Psoas muscle (tissue), 8 donors: ENCODE data around the gene STT3B. TPM values are rescaled to one million over a fixed set of nuclear protein-coding genes. Genes with fewer than 3 reads are reported as not detected.

Source experiments
- ATAC-seq, 4 donors: fragments of 200-7000 bp; cut with Tn5 transposase; one replicate each; pipeline ENCODE4 v1.9.1; 2020; ENCODE audit warnings: moderate library complexity in 3 of 4, mild to moderate bottlenecking in 2 of 4
- DNase-seq, 2 donors: peaks; one replicate each; pipeline ENCODE4 v3.0.0-alpha.2; 2020
- H3K27ac ChIP-seq: fragments of 200-600 bp; one replicate; pipeline ENCODE4 v1.8.0; 2022
- H3K27me3 ChIP-seq, 3 donors: fragments of 200-600 bp in 1 of 3; one replicate each; pipeline versions ENCODE4 v1.6.1 to v1.8.0; 2013 to 2022; ENCODE audit warnings: low read length in 2 of 3, mild to moderate bottlenecking in 2 of 3, moderate library complexity in 1 of 3; ENCODE audit not compliant: insufficient read depth in 3 of 3
- H3K36me3 ChIP-seq, 2 donors: fragments of 200-600 bp in 1 of 2; one replicate each; pipeline versions ENCODE4 v1.6.1 to v1.8.0; 2013 to 2022; ENCODE audit warnings: low read depth in 1 of 2, mild to moderate bottlenecking in 1 of 2, moderate library complexity in 1 of 2; ENCODE audit not compliant: insufficient read depth in 1 of 2
- H3K4me1 ChIP-seq: fragments of 200-600 bp; one replicate; pipeline ENCODE4 v1.8.0; 2022
- H3K4me3 ChIP-seq: fragments of 200-600 bp; one replicate; pipeline ENCODE4 v1.8.0; 2022; ENCODE audit warnings: mild to moderate bottlenecking
- H3K9me3 ChIP-seq: fragments of 200-600 bp; one replicate; pipeline ENCODE4 v1.8.0; 2022
- WGBS, 3 donors: extraction: QIAGEN DNeasy Blood & Tissue Kit; methylation state at CpG; one replicate each; pipeline versions ENCODE4 v1.1.6 to v1.1.7; 2013; 5-methylcytosine and 5-hydroxymethylcytosine counted together
- intact Hi-C, 2 donors: fragments of 100-400 bp; cut with DNase I; formaldehyde crosslinking; loops; one replicate each; pipeline versions ENCODE4 v1.11.0 to v1.14.2; 2022
- polyA plus RNA-seq, 3 donors: library from polyadenylated mRNA; stranded (reverse); fragments of 200-250 nt; gene quantifications; one replicate each; pipeline ENCODE4 v1.2.3, GENCODE V29; 2013
- total RNA-seq, 4 donors: library from RNA; stranded (reverse); fragmentation: NEBNext Ultra II Directional in 2 of 4; extraction: Animal tissue kit (Norgen Biotek cat#: 25700) in 2 of 4; gene quantifications; one replicate each; pipeline versions ENCODE4 v1.2.1 to v1.2.4, GENCODE V29; 2021 to 2023
- TF ChIP-seq, protein P1 (sequence below): fragments of 200-600 bp; IDR thresholded peaks from one replicate; pipeline ENCODE4 v1.8.0; 2022; ENCODE audit warnings: antibody characterized with exemption
- donor health status: healthy with polysubstance abuse.
- donor health status: DM: no; HTN: no; CAD: no; lungs with moderate emphysema.
- donor health status: Bipolar disorder and iron deficiency.
- donor health status: healthy.
- donor health status: DM: yes; HTN: yes; CAD: no.
- donor health status: DM: no; HTN: no; CAD: no.
- donor health status: DM: no; HTN: no; CAD: no.
- donor health status: DM: yes; HTN: yes; CAD: no.

The STT3B gene
- total and polyA plus RNA-seq, 7 donors: 33.8 to 95.5 (median 56.9) TPM

DNA sequence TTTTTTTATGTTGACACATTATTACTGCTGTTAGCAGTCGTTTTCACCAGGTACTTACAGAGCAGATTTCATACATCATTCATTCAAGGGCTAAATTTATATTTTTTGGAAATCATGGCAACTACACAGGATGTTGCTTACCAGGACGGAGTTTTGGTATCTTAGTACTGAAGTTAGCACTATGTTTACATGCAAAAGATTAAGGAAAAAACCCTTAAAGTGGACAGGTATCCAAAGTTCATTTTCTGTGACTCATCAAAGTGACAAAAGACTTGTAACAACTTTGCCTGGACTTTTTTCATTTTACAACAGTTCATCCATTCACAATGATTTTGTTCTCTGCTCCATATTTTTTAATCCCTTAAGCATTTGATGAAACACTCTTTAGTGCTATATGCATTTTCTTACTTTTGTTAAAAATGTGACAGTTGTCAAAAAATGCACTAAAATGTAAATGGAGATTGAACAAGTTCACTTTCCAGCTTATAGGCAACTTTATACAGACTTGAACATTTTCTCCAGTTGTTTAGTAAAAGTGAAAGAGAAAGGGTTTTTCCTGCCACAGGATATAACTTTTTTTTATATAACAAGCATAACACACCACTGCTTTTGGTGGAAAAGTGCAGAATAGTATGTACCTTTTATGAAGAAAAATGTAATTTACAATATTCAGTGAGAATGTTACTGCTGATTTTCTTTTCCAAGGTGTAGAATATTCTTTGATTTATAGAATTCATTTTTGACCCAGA is 104.1 kb downstream of the STT3B start:
- TF ChIP-seq, protein P1, sequence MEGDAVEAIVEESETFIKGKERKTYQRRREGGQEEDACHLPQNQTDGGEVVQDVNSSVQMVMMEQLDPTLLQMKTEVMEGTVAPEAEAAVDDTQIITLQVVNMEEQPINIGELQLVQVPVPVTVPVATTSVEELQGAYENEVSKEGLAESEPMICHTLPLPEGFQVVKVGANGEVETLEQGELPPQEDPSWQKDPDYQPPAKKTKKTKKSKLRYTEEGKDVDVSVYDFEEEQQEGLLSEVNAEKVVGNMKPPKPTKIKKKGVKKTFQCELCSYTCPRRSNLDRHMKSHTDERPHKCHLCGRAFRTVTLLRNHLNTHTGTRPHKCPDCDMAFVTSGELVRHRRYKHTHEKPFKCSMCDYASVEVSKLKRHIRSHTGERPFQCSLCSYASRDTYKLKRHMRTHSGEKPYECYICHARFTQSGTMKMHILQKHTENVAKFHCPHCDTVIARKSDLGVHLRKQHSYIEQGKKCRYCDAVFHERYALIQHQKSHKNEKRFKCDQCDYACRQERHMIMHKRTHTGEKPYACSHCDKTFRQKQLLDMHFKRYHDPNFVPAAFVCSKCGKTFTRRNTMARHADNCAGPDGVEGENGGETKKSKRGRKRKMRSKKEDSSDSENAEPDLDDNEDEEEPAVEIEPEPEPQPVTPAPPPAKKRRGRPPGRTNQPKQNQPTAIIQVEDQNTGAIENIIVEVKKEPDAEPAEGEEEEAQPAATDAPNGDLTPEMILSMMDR: no peak
- ATAC-seq: no peak
- WGBS, 3 donors: 51 to 59% (median 51%) methylated on average over 2 of the region's 2 CpGs

DNA sequence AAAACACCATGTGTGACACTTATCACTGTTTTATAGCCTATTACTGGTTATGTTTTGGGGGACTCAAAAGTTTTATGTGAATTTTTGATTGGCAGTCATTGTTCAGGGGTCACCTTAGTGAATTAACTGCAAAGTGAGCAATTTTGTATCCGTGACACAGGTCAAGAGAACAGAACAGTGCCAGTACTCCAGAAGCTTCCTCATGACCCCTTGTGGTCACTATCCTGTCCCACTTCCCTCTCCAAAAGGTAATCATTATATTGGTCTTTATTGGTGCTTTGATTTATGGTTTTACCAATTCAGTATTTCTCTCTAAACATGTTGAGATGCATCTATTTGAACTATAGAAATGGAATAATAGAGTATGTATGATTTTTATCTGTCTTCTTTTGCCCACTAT is 107.1 kb downstream of the STT3B start:
- H3K4me3 ChIP-seq: no peak overlapping the region
- ATAC-seq (no peak), DNase-seq (no peak)
- WGBS, 3 donors: 74 to 93% (median 75%) methylated on average over 1 of the region's 1 CpG
- no peak overlapping the region for H3K27ac ChIP-seq
- H3K27me3 ChIP-seq: no peaks in the 10 kb centered on the region
- H3K9me3 ChIP-seq: no peaks in the 10 kb centered on the region
- peaks cover 16% of the 10 kb centered on the region for H3K4me1 ChIP-seq
- intact Hi-C loops: loop anchor here (5.0 to 10.0 kb wide), 2 partner anchors 58 to 105 kb away; partner anchors contain the start of gene STT3B (in 1 of the 2)
- TF ChIP-seq, protein P1: no peak
- H3K36me3 ChIP-seq: peaks cover 0 to 14% of the 10 kb centered on the region in 2 donors

More for the DNA sequence above, 104.1 kb downstream of the STT3B start:
- Histone ChIP-seq H3K36me3 (peaks cover 0 to 30% of the 10 kb centered on the region in 2 donors), H3K9me3 (no peaks in the 10 kb centered on the region), H3K4me3 (no peak overlapping the region), H3K27ac (no peak overlapping the region), H3K27me3 (no peaks in the 10 kb centered on the region), H3K4me1 (peaks cover 17% of the 10 kb centered on the region)
- intact Hi-C loops: loop anchor here in 1 of 2 donors (5.0 kb wide), 1 partner anchor 55 kb away; no protein-coding TSS in a partner anchor
- no peak for DNase-seq

DNA sequence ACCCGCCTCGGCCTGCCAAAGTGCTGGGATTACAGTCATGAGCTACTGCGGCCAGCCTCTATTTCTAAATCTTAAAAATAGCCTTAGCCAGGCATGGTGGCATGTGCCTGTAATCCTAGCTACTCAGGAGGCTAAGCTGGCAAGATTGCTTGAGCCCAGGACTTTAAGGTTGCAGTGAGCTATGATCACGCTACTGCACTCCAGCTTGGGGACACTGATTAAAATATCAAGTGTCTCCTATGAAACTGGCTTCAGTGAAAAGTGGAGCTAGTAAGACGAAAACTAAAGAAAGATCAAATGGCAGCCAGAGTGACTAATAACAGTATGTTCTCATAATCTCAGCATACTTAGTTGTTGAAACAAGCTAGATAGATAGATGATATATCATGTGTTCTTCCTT is 112.5 kb downstream of the STT3B start:
- Histone ChIP-seq H3K36me3 (no peaks in the 10 kb centered on the region), H3K9me3 (peaks cover 21% of the 10 kb centered on the region), H3K27me3 (no peaks in the 10 kb centered on the region), H3K4me3 (no peak overlapping the region), H3K4me1 (no peaks in the 10 kb centered on the region), H3K27ac (peak overlapping the region; percentile 54)
- DNase-seq (peak in 1 of 2 donors; percentile 61), ATAC-seq (peak; percentile 83 to 95 (median 90))
- 28 to 49% (median 33%) methylated on average over 5 of the region's 5 CpGs for WGBS, 3 donors
- intact Hi-C loops: loop anchor here in 1 of 2 donors (10.0 kb wide), 1 partner anchor 110 kb away; the partner anchor contains the start of gene STT3B
- TF ChIP-seq, protein P1: no peak

DNA sequence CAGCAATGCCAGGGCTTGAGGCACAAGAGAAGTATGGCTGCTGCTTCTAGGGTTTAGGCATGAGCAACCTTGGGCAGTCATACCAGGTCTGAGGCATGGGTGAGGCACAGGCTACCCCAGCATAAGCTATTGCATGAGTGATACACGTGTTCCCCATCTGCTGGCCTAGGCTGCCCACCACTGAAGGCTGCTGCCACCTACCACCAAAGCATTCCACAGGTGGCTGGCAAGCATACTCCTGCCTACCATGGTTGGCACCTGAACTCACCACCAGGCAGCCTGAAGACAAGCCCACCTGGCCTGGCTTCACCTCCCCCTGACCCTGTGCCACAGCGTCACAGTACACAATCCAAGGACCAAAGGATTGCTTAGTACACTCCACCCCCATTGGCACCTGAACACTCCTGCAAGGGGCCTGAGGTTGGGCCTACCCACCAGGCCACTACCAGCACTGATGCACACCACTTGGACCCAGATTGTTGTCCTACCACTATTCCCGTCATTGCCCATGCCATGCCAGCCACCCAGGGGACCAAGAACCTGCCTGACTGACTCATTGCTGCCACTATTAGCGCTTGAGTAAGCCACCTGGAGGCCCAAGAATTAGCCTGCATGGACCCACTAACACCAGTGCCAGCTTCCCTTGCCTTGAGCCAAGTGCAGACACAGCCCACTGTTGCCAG is 115.7 kb downstream of the STT3B start:
- peaks cover 47% of the 10 kb centered on the region for H3K9me3 ChIP-seq
- no peaks in the 10 kb centered on the region for H3K27me3 ChIP-seq
- TF ChIP-seq, protein P1: no peak
- 83 to 97% (median 93%) methylated on average over 4 of the region's 4 CpGs for WGBS, 3 donors
- H3K36me3 ChIP-seq: no peaks in the 10 kb centered on the region
- intact Hi-C loops: loop anchor here in 1 of 2 donors (10.0 kb wide), 1 partner anchor 114 kb away; the partner anchor contains the start of gene STT3B
- peak in 1 of 4 donors; percentile 8 for ATAC-seq
- no peaks in the 10 kb centered on the region for H3K4me1 ChIP-seq
- DNase-seq: no peak
- H3K27ac ChIP-seq: no peak overlapping the region
- H3K4me3 ChIP-seq: no peak overlapping the region
